T-helper 1 cell (primary cell): ENCODE data around the gene TRIM46.
"Not testable (repeated sequence)": the region's sequence is repeated elsewhere in the genome, so short reads cannot be mapped to it uniquely, and the experiment has no call there.

Source experiments
- DNase-seq, 5 donors: peaks; one replicate each; pipeline ENCODE4 v3.0.0-alpha.2; 2012 to 2020

TRIM46 gene

GRCh38 chr1:155137154-155137949, 36.3 kb upstream of the TRIM46 start:
- DNase-seq: no peak

DNA sequence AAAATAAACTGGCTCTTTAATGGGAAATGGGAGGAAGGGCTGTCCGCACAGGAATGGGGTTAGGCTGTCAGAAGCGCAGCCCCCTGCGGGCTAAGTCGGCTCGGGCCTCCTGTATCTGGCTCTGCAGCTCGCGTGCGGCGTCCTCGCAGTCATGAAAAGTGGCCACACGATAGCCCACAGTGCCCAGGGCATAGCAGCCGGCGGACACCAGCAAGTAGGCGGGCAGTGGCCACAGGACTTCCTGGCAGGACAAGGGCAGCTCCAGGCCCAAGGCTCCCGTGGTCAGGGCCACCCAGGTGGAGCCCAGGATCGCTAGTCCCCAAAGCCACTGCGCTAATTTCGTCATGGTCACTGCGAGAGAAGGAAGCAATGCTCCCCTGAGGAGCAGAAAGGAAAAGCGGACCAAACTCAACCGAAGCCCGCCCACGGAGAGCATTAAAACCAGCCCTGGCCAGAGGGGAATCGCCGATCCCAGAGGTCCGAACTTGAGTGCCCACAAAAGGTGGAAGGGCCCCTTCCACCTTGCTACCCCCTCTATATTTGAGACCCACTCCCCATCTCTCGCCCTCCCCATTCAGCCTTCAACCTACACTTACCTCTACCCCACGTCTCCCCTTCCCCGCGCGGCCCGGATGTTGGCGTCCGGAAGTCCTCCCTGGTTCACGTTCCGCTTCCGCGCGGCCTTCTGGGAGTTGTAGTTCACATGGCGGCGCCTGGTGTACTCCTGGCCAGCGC, 33.6 kb upstream of the TRIM46 start, which contains the start of gene DPM3:
Gene DPM3, minus strand, starts transcription at position 637 of the 735 bp plus-strand sequence. Its CDS starts 291 bp downstream, at position 346.
- DNase-seq: peak; percentile 70 to 86 (median 80)

GRCh38 chr1:155140630-155140953, 33.1 kb upstream of the TRIM46 start:
- no peak for DNase-seq

DNA sequence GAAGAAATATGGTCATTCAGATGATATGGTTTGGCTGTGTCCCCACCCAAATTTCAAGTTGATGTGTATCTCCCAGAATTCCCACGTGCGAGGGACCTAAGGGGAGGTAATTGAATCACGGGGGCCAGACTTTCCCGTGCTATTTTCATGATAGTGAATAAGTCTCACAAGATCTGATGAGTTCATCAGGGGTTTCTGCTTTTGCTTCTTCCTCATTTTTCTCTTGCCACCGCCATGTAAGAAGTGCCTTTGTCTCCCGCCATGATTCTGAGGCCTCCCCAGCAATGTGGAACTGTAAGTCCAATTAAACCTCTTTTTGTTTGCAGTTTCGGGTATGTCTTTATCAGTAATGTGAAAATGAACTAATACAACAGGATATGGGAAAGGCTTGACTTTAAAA, 31.9 kb upstream of the TRIM46 start:
- no peak for DNase-seq

DNA sequence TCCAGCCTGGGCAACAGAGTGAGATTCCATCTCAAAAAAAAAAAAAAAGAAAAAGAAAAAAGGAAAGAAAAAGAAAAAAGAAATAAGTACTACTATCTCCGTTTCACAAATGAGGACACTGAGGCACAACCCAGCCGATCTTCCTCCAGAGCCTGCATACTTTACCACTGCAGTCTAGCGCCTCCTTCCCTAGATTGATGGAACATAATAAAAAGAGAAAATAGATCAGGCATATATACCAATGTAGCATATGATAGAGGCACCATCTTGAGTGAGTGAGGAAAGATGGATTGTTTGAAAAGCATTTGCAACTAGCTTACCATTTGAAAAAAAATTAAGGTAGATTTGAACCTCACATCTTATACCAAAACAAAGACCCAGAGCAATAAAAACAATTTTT, 28.2 kb upstream of the TRIM46 start:
- DNase-seq: no peak

GRCh38 chr1:155155996-155156643, 17.5 kb upstream of the TRIM46 start:
- not testable (repeated sequence) for DNase-seq

DNA sequence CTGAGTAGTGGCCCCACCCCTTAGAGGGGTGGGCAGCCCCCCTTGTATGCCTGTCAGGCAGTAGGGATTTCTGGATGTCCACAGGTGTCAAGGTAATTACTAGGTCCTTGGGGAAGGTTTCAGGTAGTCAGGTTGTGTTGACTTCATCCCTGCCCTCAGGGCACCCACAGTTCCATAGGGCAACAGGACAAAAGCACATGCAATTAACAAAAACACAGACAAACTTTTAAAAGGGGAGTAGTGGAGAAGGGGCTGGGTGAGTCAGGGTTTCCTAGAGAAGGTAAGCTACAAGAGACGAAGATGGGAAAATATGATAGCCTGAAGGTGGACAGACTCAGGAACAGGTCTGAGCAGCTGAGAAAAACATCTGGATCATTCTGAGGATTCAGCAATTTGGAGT, 14.7 kb upstream of the TRIM46 start:
- no peak for DNase-seq

DNA sequence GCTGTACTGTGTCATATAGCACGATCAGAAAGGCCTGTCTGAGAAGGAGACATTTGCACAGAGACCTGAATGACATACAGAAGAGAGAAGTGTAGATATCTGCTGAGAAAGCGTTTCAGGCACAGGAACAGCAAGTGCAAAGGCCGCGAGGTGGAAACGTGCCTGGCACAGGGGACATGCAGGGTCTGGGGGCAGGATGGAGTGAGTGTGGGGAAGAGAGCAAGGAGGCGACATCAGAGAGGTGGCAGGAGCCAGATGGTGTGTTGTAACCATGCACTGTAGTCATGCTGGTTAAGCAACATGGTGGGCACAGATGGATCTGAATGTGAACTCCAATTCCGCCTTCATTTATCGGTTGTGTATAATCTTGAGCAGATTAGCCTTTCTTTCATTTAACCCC, 13.5 kb upstream of the TRIM46 start:
- no peak for DNase-seq

DNA sequence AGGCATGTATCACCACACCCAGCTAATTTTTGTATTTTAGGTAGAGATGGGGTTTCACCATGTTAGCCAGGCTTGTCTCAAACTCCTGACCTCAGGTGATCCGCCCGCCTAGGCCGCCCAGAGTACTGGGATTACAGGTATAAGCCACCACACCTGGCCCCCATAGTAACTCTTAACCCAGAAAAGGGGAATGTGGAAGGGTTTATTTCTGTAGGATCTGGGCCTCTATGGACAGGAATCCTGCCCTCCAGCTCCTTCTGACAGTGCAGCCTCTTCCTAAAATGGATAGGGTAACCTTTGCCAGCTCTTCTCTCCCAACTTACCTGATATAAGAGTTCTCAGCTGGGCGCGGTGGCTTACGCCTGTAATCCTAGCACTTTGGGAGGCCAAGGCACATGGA, 11.0 kb upstream of the TRIM46 start:
- DNase-seq: not testable (repeated sequence)

DNA sequence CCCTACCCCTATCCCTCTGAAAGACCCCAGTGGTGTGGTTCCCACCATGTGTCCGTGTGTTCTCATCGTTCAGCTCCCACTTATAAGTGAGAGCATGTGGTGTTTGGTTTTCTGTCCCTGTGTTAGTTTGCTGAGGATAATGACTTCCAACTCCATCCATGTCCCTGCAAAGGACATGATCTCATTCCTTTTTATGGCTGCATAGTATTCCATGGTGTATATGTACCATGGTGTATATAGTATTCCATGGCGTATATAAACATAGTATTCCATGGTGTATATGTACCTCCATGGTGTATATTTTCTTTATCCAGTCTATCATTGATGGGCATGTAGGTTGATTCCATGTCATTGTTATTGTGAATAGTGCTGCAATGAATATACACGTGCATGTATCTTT, 9.9 kb upstream of the TRIM46 start:
- DNase-seq: not testable (repeated sequence)

- DNase-seq: not testable (repeated sequence)
These were observed 9.0 kb upstream of the TRIM46 start for GRCh38 chr1:155164625-155165024.

- DNase-seq: no peak
These were observed 7.6 kb upstream of the TRIM46 start for GRCh38 chr1:155166051-155166470.

DNA sequence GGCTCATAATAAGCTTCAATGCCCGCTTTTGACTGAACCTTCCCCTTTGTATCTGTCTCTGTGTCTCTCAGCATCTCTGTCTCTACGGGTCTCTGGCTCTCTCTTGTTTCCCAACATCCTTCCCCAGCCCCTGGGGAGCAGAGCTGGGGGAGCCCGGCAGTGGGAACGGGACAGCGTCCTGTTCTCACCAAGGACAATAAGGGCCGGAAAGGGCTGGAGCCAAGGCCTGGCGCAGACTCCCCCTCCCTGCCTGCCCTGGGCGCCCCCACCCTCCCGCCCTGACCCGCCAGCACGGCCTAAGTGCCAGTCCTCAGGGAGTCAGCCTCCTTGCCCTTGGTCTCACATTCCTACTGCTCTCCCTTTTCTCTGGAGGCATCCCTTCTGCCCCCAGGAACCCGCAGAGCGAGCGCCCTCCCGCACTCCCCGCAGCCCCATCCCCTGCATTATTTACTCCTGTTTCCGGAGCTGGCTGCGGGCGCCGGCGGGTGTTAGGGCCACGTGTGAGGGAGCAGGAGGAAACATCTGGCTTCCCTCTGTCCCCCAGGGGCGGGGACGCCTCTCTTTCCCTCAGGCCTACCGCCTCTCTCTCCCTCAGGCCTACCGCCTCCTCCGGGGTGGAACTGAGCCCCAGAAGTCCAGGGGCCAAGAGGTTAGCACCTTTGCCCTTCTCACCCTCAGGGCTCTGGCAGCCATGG, 7.0 kb upstream of the TRIM46 start:
- DNase-seq: no peak

- DNase-seq: peak; percentile 65 to 85 (median 80)
These were observed 6.2 kb upstream of the TRIM46 start for GRCh38 chr1:155167166-155168104.

GRCh38 chr1:155168105-155168445, 5.6 kb upstream of the TRIM46 start:
- DNase-seq: not testable (repeated sequence)

- DNase-seq: no peak
These were observed 5.0 kb upstream of the TRIM46 start for GRCh38 chr1:155168456-155169210.

DNA sequence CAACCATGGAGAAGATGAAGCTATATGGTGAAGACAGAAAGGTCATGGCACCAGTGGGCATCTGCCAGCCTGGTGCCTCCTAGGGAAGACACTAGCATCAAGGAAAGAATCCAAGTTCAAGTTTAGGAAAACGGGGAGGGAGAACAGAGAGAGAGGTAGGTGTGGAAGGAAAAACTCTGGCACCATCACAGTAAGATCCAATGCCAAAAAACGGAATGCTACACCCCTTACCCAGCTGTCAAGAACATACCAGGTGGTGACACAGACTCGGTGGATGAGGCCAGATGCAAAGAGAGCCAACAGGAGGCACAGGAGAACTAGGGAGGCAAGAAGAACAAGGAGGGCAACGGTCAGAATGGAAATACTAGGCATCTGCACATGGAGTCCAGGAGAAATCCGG, 4.1 kb upstream of the TRIM46 start:
- DNase-seq: no peak

GRCh38 chr1:155170101-155170785, 3.4 kb upstream of the TRIM46 start:
- no peak for DNase-seq

GRCh38 chr1:155170806-155171205, 2.8 kb upstream of the TRIM46 start:
- DNase-seq: no peak
